H9 (cell line): Measurements from ENCODE around the gene COX4I2. TPM values are rescaled to one million over a fixed set of nuclear protein-coding genes. Genes with fewer than 3 reads are reported as not detected.

ENCODE experiments used
- DNase-seq: peaks from one replicate; pipeline ENCODE4 v3.0.0-alpha.2; 2017
- H2AFZ ChIP-seq: one replicate; pipeline ENCODE4 v1.6.1; 2013; ENCODE audit warnings: mild to moderate bottlenecking, low read length, control low read depth, moderate library complexity
- H2AK5ac ChIP-seq: 2 replicates; pipeline ENCODE4 v1.6.1; 2013; ENCODE audit warnings: low read length, control low read depth, mixed read lengths; ENCODE audit not compliant: insufficient read length
- H2BK120ac ChIP-seq: one replicate; pipeline ENCODE4 v1.6.1; 2013; ENCODE audit warnings: low read depth, mild to moderate bottlenecking, low read length, control low read depth, inconsistent platforms; ENCODE audit not compliant: poor library complexity, severe bottlenecking
- H2BK12ac ChIP-seq: 2 replicates; pipeline ENCODE4 v1.6.1; 2013; ENCODE audit warnings: low read length, control low read depth, mixed read lengths, low read depth; ENCODE audit not compliant: insufficient read length
- H2BK15ac ChIP-seq: 2 replicates; pipeline ENCODE4 v1.6.1; 2013; ENCODE audit warnings: low read depth, low read length, control low read depth
- H2BK20ac ChIP-seq: one replicate; pipeline ENCODE4 v1.6.1; 2013; ENCODE audit warnings: low read depth, mild to moderate bottlenecking, low read length, control low read depth, inconsistent platforms; ENCODE audit not compliant: poor library complexity, severe bottlenecking
- H2BK5ac ChIP-seq: 2 replicates; pipeline ENCODE4 v1.6.1; 2013; ENCODE audit warnings: low read length, control low read depth, mixed read lengths; ENCODE audit not compliant: insufficient read length
- H3K14ac ChIP-seq: 2 replicates; pipeline ENCODE4 v1.6.1; 2013; ENCODE audit warnings: low read length, control low read depth; ENCODE audit not compliant: insufficient read depth
- H3K18ac ChIP-seq: 2 replicates; pipeline ENCODE4 v1.6.1; 2013; ENCODE audit warnings: low read depth, mild to moderate bottlenecking, mixed read lengths, low read length, control low read depth; ENCODE audit not compliant: insufficient read length
- H3K23ac ChIP-seq: 2 replicates; pipeline ENCODE4 v1.6.1; 2013; ENCODE audit warnings: low read length, control low read depth, mixed read lengths, low read depth; ENCODE audit not compliant: insufficient read length
- H3K23me2 ChIP-seq: 2 replicates; pipeline ENCODE4 v1.6.1; 2013; ENCODE audit warnings: low read depth, mild to moderate bottlenecking, mixed read lengths, low read length, control low read depth; ENCODE audit not compliant: insufficient read length, poor library complexity, severe bottlenecking
- H3K27ac ChIP-seq: 2 replicates; pipeline ENCODE4 v1.5.1; 2013; ENCODE audit warnings: low read length, control low read depth, mixed read lengths, low read depth; ENCODE audit not compliant: insufficient read length
- H3K27me3 ChIP-seq: 2 replicates; pipeline ENCODE4 v1.6.1; 2013; ENCODE audit warnings: low read length, control low read depth, inconsistent platforms; ENCODE audit not compliant: insufficient read depth
- H3K4ac ChIP-seq: 2 replicates; pipeline ENCODE4 v1.6.1; 2013; ENCODE audit warnings: low read depth, mild to moderate bottlenecking, control low read depth, inconsistent platforms, low read length, moderate library complexity
- H3K4me1 ChIP-seq: 2 replicates; pipeline ENCODE4 v1.6.1; 2013; ENCODE audit warnings: low read length, control low read depth, inconsistent platforms; ENCODE audit not compliant: insufficient read depth
- H3K4me2 ChIP-seq: 2 replicates; pipeline ENCODE4 v1.6.1; 2013; ENCODE audit warnings: low read length, control low read depth, mixed read lengths; ENCODE audit not compliant: insufficient read length, insufficient read depth
- H3K56ac ChIP-seq: 2 replicates; pipeline ENCODE4 v1.6.1; 2013; ENCODE audit warnings: low read depth, mild to moderate bottlenecking, mixed read lengths, low read length, control low read depth; ENCODE audit not compliant: insufficient read length
- H3K79me1 ChIP-seq: 2 replicates; pipeline ENCODE4 v1.6.1; 2013; ENCODE audit warnings: low read depth, mild to moderate bottlenecking, moderate library complexity, low read length, control low read depth, inconsistent platforms; ENCODE audit not compliant: insufficient read depth, poor library complexity, severe bottlenecking
- H3K79me2 ChIP-seq: 2 replicates; pipeline ENCODE4 v1.6.1; 2013; ENCODE audit warnings: low read length, control low read depth, inconsistent platforms; ENCODE audit not compliant: insufficient read depth
- H3K9ac ChIP-seq: 2 replicates; pipeline ENCODE4 v1.6.1; 2013; ENCODE audit warnings: low read length, control low read depth, mixed read lengths; ENCODE audit not compliant: insufficient read length; ENCODE audit errors: extremely low read depth
- H3K9me3 ChIP-seq: one replicate; pipeline ENCODE4 v1.6.1; 2013; ENCODE audit warnings: low read depth, low read length, inconsistent platforms; ENCODE audit not compliant: control insufficient read depth
- H3T11ph ChIP-seq: one replicate; pipeline ENCODE4 v1.6.1; 2013; ENCODE audit warnings: mild to moderate bottlenecking, low read length, control low read depth, inconsistent platforms
- H4K20me1 ChIP-seq: one replicate; pipeline ENCODE4 v1.6.1; 2013; ENCODE audit not compliant: control insufficient read depth, insufficient read length, insufficient read depth
- H4K5ac ChIP-seq: 2 replicates; pipeline ENCODE4 v1.6.1; 2013; ENCODE audit warnings: low read depth, mild to moderate bottlenecking, mixed read lengths, low read length, control low read depth; ENCODE audit not compliant: insufficient read length
- H4K8ac ChIP-seq: replicated peaks from 2 replicates; pipeline ENCODE4 v1.6.1; 2013; ENCODE audit warnings: low read length, control low read depth, mixed read lengths, low read depth; ENCODE audit not compliant: insufficient read length
- H4K91ac ChIP-seq: 2 replicates; pipeline ENCODE4 v1.6.1; 2013; ENCODE audit warnings: low read depth, mild to moderate bottlenecking, moderate library complexity, mixed read lengths, low read length, control low read depth; ENCODE audit not compliant: insufficient read length
- H3K27ac Mint-ChIP-seq, 3 experiments: 2 replicates in 2 of 3; 3 replicates in 1 of 3; pipeline ENCODE4 v1.8.0; 2020 to 2021; ENCODE audit warnings: mixed read lengths in 3 of 3, mild to moderate bottlenecking in 1 of 3, moderate library complexity in 1 of 3
- H3K27me3 Mint-ChIP-seq: 2 replicates; pipeline ENCODE4 v1.8.0; 2021; ENCODE audit warnings: low read depth, mild to moderate bottlenecking, moderate library complexity, mixed read lengths
- H3K36me3 Mint-ChIP-seq, 3 experiments: 2 replicates in 2 of 3; 3 replicates in 1 of 3; pipeline ENCODE4 v1.8.0; 2020 to 2021; ENCODE audit warnings: low read depth in 3 of 3, mixed read lengths in 3 of 3; ENCODE audit not compliant: insufficient read depth in 1 of 3
- H3K4me1 Mint-ChIP-seq, 2 experiments: 2 replicates each; pipeline ENCODE4 v1.8.0; 2020; ENCODE audit warnings: mixed read lengths in 2 of 2
- H3K4me3 Mint-ChIP-seq, 2 experiments: 2 replicates in 1 of 2; 3 replicates in 1 of 2; pipeline ENCODE4 v1.8.0; 2020 to 2021; ENCODE audit warnings: mild to moderate bottlenecking in 2 of 2, mixed read lengths in 2 of 2, moderate library complexity in 1 of 2
- H3K9me3 Mint-ChIP-seq, 2 experiments: 2 replicates in 1 of 2; 3 replicates in 1 of 2; pipeline ENCODE4 v1.8.0; 2020; ENCODE audit warnings: mild to moderate bottlenecking in 2 of 2, mixed read lengths in 2 of 2, moderate library complexity in 1 of 2
- WGBS: extraction: QIAGEN DNeasy Blood & Tissue Kit; methylation state at CpG from one replicate; pipeline ENCODE4 v1.1.7; 2013; ENCODE audit warnings: missing lambda C conversion rate, low lambda C conversion rate, mixed read lengths; ENCODE audit not compliant: insufficient read length; ENCODE audit errors: extremely low coverage; 5-methylcytosine and 5-hydroxymethylcytosine counted together
- total RNA-seq: library from RNA; stranded (reverse); gene quantifications from 2 replicates; pipeline ENCODE4 v1.2.1, GENCODE V29; 2021
- TF ChIP-seq, protein P1 (sequence below): fragments of 200-600 bp; sonication (generic); conservative IDR thresholded peaks from 3 replicates; pipeline ENCODE4 v1.8.0; 2021; ENCODE audit warnings: antibody characterized with exemption, mild to moderate bottlenecking

Gene COX4I2
- total RNA-seq, 1 experiment from 2014 or later: not detected

DNA sequence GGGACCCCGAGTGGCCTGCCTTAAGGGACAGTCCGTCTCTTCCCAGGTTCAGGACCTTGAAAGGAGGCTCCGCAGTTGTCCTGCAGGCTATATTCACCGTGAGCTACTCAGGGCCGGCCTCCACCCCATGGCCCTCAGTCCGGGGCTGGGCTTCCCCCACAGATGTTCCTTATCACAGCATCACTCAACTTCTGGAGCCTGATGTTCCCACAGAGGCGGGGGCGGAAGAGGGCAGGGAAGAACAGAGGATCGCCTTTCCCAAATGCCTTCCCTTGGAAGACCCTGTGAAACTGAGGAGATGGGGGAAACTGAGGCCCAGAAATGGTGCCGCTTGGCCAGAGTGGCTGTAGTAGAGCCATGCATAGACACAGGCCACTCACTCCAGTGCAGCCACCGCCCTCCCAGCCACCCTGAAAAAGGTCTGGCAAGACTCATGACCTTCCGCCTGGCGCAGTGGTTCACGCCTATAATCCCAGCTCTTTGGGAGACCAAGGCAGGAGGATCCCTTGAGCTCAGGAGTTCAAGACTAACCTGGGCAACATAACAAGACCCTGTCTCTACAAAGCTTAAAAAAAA lies 4.3 kb upstream of the COX4I2 start:
- TF ChIP-seq, protein P1, sequence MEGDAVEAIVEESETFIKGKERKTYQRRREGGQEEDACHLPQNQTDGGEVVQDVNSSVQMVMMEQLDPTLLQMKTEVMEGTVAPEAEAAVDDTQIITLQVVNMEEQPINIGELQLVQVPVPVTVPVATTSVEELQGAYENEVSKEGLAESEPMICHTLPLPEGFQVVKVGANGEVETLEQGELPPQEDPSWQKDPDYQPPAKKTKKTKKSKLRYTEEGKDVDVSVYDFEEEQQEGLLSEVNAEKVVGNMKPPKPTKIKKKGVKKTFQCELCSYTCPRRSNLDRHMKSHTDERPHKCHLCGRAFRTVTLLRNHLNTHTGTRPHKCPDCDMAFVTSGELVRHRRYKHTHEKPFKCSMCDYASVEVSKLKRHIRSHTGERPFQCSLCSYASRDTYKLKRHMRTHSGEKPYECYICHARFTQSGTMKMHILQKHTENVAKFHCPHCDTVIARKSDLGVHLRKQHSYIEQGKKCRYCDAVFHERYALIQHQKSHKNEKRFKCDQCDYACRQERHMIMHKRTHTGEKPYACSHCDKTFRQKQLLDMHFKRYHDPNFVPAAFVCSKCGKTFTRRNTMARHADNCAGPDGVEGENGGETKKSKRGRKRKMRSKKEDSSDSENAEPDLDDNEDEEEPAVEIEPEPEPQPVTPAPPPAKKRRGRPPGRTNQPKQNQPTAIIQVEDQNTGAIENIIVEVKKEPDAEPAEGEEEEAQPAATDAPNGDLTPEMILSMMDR: no peak
- Histone ChIP-seq H2BK5ac (no peak overlapping the region), H3K9me3 (no peaks in the 10 kb centered on the region), H3K9ac (no peak overlapping the region), H3K4ac (no peak overlapping the region), H3K27me3 (no peaks in the 10 kb centered on the region), H4K91ac (no peak overlapping the region), H4K5ac (no peak overlapping the region), H3K23me2 (no peaks in the 10 kb centered on the region), H2AK5ac (no peak overlapping the region), H2BK120ac (no peak overlapping the region), H2BK12ac (no peak overlapping the region), H4K20me1 (peaks cover 2% of the 10 kb centered on the region), H3K14ac (no peak overlapping the region), H3K27ac (no peak overlapping the region), H3K4me2 (no peak overlapping the region), H4K8ac (no peak overlapping the region), H3K4me1 (no peaks in the 10 kb centered on the region), H3K18ac (no peak overlapping the region), H3T11ph (no peak overlapping the region), H3K23ac (no peak overlapping the region), H3K56ac (no peak overlapping the region), H2BK20ac (no peak overlapping the region), H2BK15ac (no peak overlapping the region), H3K79me2 (no peaks in the 10 kb centered on the region), H2AFZ (no peak overlapping the region), H3K79me1 (no peaks in the 10 kb centered on the region)
- peaks cover 3 to 7% of the 10 kb centered on the region in 2 experiments; a peak in 3 of 4 replicates for H3K4me1 Mint-ChIP-seq
- WGBS: no CpG with 5 or more reads among the region's 14 CpGs
- H3K27me3 Mint-ChIP-seq: peaks cover 1% of the 10 kb centered on the region; the same call in 1 of the 2 replicates
- DNase-seq: no peak
- no peaks in the 10 kb centered on the region for H3K36me3 Mint-ChIP-seq
- H3K4me3 Mint-ChIP-seq: no peak overlapping the region
- H3K27ac Mint-ChIP-seq: no peak overlapping the region
- no peaks in the 10 kb centered on the region for H3K9me3 Mint-ChIP-seq
